ENCODE data around the gene KIAA0232. TPM values are rescaled to one million over a fixed set of nuclear protein-coding genes. Genes with fewer than 3 reads are reported as not detected.

KIAA0232 gene
- total and polyA plus RNA-seq, 10 of the 15 experiments (the other 5 are each of a cell fraction or from before 2014, with no cell fraction given) = 2.8 to 15.1 (median 10.8) TPM

GRCh38 chr4:6856391-6856790 lies 73.9 kb downstream of the KIAA0232 start (continued):
- TF ChIP-seq ZNF687 (IDR thresholded peaks at IDR 0.05) (no peak), PAX5 (IDR thresholded peaks at IDR 0.05; ENCODE audit: borderline replicate concordance, low read depth, low read length) (no peak), IKZF2 (IDR thresholded peaks at IDR 0.05) (no peak), USF1 (IDR thresholded peaks at IDR 0.05; ENCODE audit: borderline replicate concordance, extremely low read length, insufficient read depth, low read depth, low read length) (no peak), ZNF217 (IDR thresholded peaks at IDR 0.05) (no peak)

Data from GM12878 (cell line).